Esophagus muscularis mucosa (tissue), 4 donors: ENCODE data around the gene RYR2. TPM values are rescaled to one million over a fixed set of nuclear protein-coding genes. Genes with fewer than 3 reads are reported as not detected.
A peak's percentile ranks its signal among the peaks of the same experiment; 100 is the strongest.

Experiments
- DNase-seq: peaks from one replicate; pipeline ENCODE4 v3.0.0-alpha.2; 2017; ENCODE audit errors: extremely low spot score
- H3K27ac ChIP-seq, 4 donors: fragments of 200-600 bp; sonication (generic); replicated peaks in 1 of 4; 1 replicate in 3 of 4; 2 replicates in 1 of 4; pipeline ENCODE4 v1.5.1; 2016 to 2019; ENCODE audit warnings: mild to moderate bottlenecking in 1 of 4
- H3K27me3 ChIP-seq, 4 donors: fragments of 200-600 bp; sonication (generic); one replicate each; pipeline versions ENCODE4 v1.5.1 to v1.6.0; 2016 to 2019
- H3K36me3 ChIP-seq, 4 donors: fragments of 200-600 bp; sonication (generic); one replicate each; pipeline ENCODE4 v1.5.1; 2016 to 2019
- H3K4me1 ChIP-seq, 4 donors: fragments of 200-600 bp; sonication (generic); one replicate each; pipeline ENCODE4 v1.5.1; 2016 to 2019
- H3K4me3 ChIP-seq, 4 donors: fragments of 200-600 bp; sonication (generic); 1 replicate in 2 of 4; 2 replicates in 2 of 4; pipeline ENCODE4 v1.5.1; 2016 to 2019; ENCODE audit warnings: mild to moderate bottlenecking in 4 of 4, moderate library complexity in 1 of 4
- H3K9me3 ChIP-seq, 4 donors: fragments of 200-600 bp; sonication (generic); 1 replicate in 3 of 4; 2 replicates in 1 of 4; pipeline ENCODE4 v1.5.1; 2016 to 2019
- CTCF ChIP-seq, 3 experiments: fragments of 200-600 bp in 2 of 3; fragments of 450-650 bp in 1 of 3; sonication (generic) in 2 of 3; IDR thresholded peaks; one replicate each; pipeline ENCODE4 v1.5.1; 2017 to 2019; ENCODE audit warnings: antibody characterized with exemption in 3 of 3, mild to moderate bottlenecking in 2 of 3, moderate library complexity in 1 of 3
- EP300 ChIP-seq: sonication (generic); formaldehyde crosslinking; IDR thresholded peaks from one replicate; pipeline ENCODE4 v1.6.1; 2017; ENCODE audit warnings: antibody characterized with exemption
- POLR2A ChIP-seq: fragments of 450-650 bp; IDR thresholded peaks from one replicate; pipeline ENCODE4 v1.6.1; 2017; ENCODE audit warnings: antibody characterized with exemption, moderate library complexity, mild to moderate bottlenecking, low read depth
- POLR2AphosphoS5 ChIP-seq, 2 donors: sonication (generic); formaldehyde crosslinking; IDR thresholded peaks; one replicate each; pipeline ENCODE4 v1.6.1; 2017; ENCODE audit warnings: antibody characterized with exemption in 2 of 2
- WGBS: methylation state at CpG from one replicate; pipeline ENCODE4 v1.1.5; 2018; 5-methylcytosine and 5-hydroxymethylcytosine counted together
- intact Hi-C: fragments of 100-400 bp; cut with DNase I; formaldehyde crosslinking; loops from one replicate; pipeline ENCODE4 v1.15.1; 2023
- total RNA-seq, 4 donors: library from RNA; depleted of rRNA; stranded (reverse); fragments of >200 nt; gene quantifications; one replicate each; pipeline versions ENCODE4 v1.1.0 to v1.2.1, GENCODE V29; 2016

RYR2 gene
- total RNA-seq, 4 donors from 2014 or later, result 29.8 to 56.3 (median 38.9) TPM

- 59% methylated on average over 5 of the region's 5 CpGs for WGBS
- no peak for TF ChIP-seq POLR2AphosphoS5 (IDR thresholded peaks at IDR 0.05)
- TF ChIP-seq EP300, result no peak
- no peak for TF ChIP-seq POLR2A
- no peak for TF ChIP-seq CTCF (IDR thresholded peaks at IDR 0.05)
- Histone ChIP-seq H3K4me3 (no peak overlapping the region), H3K27me3 (no peaks in the 10 kb centered on the region), H3K36me3 (no peaks in the 10 kb centered on the region), H3K9me3 (no peaks in the 10 kb centered on the region), H3K27ac (peak overlapping the region; percentile 85 to 94 (median 88)), H3K4me1 (peaks cover 8 to 41% (median 28%) of the 10 kb centered on the region in 4 donors)
- intact Hi-C loops, result no loop called here
- no peak for DNase-seq
Observed at GRCh38 chr1:237012361-237012760, 29.6 kb upstream of the RYR2 start.

GRCh38 chr1:237012788-237013383, 29.1 kb upstream of the RYR2 start:
- intact Hi-C loops, result no loop called here
- peak overlapping the region; percentile 85 to 94 (median 88) for H3K27ac ChIP-seq
- H3K4me3 ChIP-seq, result peak overlapping the region; percentile 12 to 41 (median 30)

GRCh38 chr1:237013608-237014007, 28.4 kb upstream of the RYR2 start:
- TF ChIP-seq EP300 (no peak), POLR2AphosphoS5 (IDR thresholded peaks at IDR 0.05) (peak in 1 of 2 donors; percentile 17)
- 47% methylated on average over 5 of the region's 5 CpGs for WGBS
- Histone ChIP-seq H3K4me1 (peaks cover 6 to 41% (median 28%) of the 10 kb centered on the region in 4 donors), H3K9me3 (no peaks in the 10 kb centered on the region), H3K36me3 (no peaks in the 10 kb centered on the region), H3K4me3 (no peak overlapping the region), H3K27me3 (no peaks in the 10 kb centered on the region), H3K27ac (peak overlapping the region; percentile 85 to 94 (median 88))
- intact Hi-C loops, result no loop called here
- DNase-seq, result no peak

More at GRCh38 chr1:237012788-237013383, 29.1 kb upstream of the RYR2 start:
- Histone ChIP-seq H3K4me1 (peaks cover 6 to 41% (median 28%) of the 10 kb centered on the region in 4 donors), H3K36me3 (no peaks in the 10 kb centered on the region), H3K27me3 (no peaks in the 10 kb centered on the region), H3K9me3 (no peaks in the 10 kb centered on the region)
- DNase-seq, result no peak
- 38% methylated on average over 12 of the region's 15 CpGs for WGBS
- TF ChIP-seq EP300, result peak; percentile 60
- no peak for TF ChIP-seq POLR2A
- no peak for TF ChIP-seq CTCF (IDR thresholded peaks at IDR 0.05)
- peak; percentile 73 to 77 for TF ChIP-seq POLR2AphosphoS5 (IDR thresholded peaks at IDR 0.05)

GRCh38 chr1:237016626-237017025, 25.4 kb upstream of the RYR2 start:
- H3K4me3 ChIP-seq, result no peak overlapping the region
- H3K27ac ChIP-seq, result peak overlapping the region in 1 of 4 donors; percentile 89
- intact Hi-C loops, result no loop called here
- H3K36me3 ChIP-seq, result no peaks in the 10 kb centered on the region
- WGBS, result 78% methylated on average over 1 of the region's 1 CpG
- H3K27me3 ChIP-seq, result no peaks in the 10 kb centered on the region
- peaks cover 4 to 30% (median 23%) of the 10 kb centered on the region in 4 donors for H3K4me1 ChIP-seq
- DNase-seq, result no peak
- TF ChIP-seq POLR2A (no peak), EP300 (no peak), POLR2AphosphoS5 (IDR thresholded peaks at IDR 0.05) (no peak), CTCF (IDR thresholded peaks at IDR 0.05) (no peak)
- no peaks in the 10 kb centered on the region for H3K9me3 ChIP-seq

- Histone ChIP-seq H3K27me3 (no peaks in the 10 kb centered on the region), H3K27ac (no peak overlapping the region), H3K36me3 (no peaks in the 10 kb centered on the region), H3K4me3 (no peak overlapping the region), H3K4me1 (peaks cover 0 to 7% (median 1%) of the 10 kb centered on the region in 4 donors), H3K9me3 (no peaks in the 10 kb centered on the region)
- DNase-seq, result no peak
- intact Hi-C loops, result no loop called here
- no peak for TF ChIP-seq POLR2A
- no peak for TF ChIP-seq POLR2AphosphoS5 (IDR thresholded peaks at IDR 0.05)
- no peak for TF ChIP-seq CTCF (IDR thresholded peaks at IDR 0.05)
Observed at GRCh38 chr1:237018896-237019295, 23.1 kb upstream of the RYR2 start.
